Hematopoietic multipotent progenitor cell treated with erythropoietin and hydrocortisone succinate and interleukin-3 and kit ligand, for 15 days (in vitro differentiated cells): ENCODE data around the gene XYLT1.

Experiments
- DNase-seq: peaks from one replicate; pipeline ENCODE4 v3.0.0-alpha.2; 2015; ENCODE audit warnings: low spot score

The XYLT1 gene

GRCh38 chr16:17252701-17253100, 218.1 kb downstream of the XYLT1 start:
- DNase-seq, result no peak

GRCh38 chr16:17252064-17252463, 218.7 kb downstream of the XYLT1 start:
- no peak for DNase-seq

GRCh38 chr16:17251496-17251895, 219.3 kb downstream of the XYLT1 start:
- DNase-seq, result no peak

- no peak for DNase-seq
These were observed 223.6 kb downstream of the XYLT1 start for GRCh38 chr16:17246974-17247732.

GRCh38 chr16:17246268-17246885, 224.4 kb downstream of the XYLT1 start:
- no peak for DNase-seq

GRCh38 chr16:17245776-17246175, 225.0 kb downstream of the XYLT1 start:
- DNase-seq, result no peak

DNA sequence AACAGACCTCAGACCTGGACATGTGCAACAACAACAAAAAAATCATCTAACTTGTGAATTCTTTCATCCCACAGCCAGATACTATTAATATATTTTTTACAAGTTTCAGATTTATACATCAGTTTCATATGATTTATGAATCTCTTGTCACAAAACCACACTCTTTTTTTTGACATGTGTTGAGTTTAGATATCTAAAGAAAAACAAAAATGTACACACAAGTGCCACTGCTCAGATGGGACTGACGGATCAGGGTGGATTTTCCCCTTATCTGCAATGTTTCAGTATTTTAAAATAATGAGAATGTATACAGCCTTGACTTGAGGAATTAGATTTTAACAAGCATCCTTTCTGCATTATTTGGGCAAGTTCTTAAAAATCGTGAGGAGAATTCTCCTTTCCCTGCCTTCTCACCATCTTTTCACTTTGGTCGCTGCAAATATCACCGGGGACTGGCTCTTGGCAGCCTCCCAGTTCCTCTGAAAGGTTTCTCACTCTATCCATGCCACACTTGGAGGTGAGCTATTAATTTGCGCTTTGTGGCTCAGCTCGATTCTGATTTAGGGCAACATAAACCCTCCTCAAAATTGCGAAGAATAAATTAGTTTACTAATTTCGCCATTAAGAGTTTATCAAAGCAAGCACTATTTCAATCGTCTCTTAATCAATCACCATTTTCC, 225.7 kb downstream of the XYLT1 start:
- no peak for DNase-seq

DNA sequence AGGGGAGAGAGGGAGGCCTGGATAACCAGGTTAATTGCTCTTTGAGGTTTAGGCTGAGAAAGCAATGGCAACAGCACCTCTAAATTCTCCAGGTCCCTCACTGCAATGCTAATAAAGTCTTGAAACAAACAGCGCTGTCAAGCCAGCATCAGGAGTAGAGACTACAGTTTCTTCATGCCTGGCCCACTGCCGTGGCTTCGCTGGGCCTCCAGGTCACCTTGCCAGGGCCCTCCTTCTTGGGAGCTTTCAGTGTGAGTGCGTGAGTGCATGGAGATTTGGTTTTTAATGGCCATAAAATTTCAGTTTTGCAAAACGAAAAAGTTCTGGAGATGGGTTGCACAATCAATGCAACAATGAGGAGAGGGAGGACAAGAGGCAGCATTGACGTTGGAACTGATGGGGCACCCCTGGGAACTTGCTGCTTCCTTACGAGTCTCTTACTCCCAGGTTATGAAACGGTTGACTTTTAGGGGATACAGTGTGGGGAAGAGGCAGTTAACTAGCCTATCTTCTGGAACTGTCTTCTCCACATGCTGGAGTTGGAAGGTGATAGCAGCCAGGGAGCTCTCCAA, 229.4 kb downstream of the XYLT1 start:
- no peak for DNase-seq

- DNase-seq, result no peak
These were observed 232.3 kb downstream of the XYLT1 start for GRCh38 chr16:17238285-17239028.

- DNase-seq, result no peak
These were observed 233.3 kb downstream of the XYLT1 start for GRCh38 chr16:17237350-17237944.

- no peak for DNase-seq
These were observed 235.5 kb downstream of the XYLT1 start for GRCh38 chr16:17235147-17235815.

DNA sequence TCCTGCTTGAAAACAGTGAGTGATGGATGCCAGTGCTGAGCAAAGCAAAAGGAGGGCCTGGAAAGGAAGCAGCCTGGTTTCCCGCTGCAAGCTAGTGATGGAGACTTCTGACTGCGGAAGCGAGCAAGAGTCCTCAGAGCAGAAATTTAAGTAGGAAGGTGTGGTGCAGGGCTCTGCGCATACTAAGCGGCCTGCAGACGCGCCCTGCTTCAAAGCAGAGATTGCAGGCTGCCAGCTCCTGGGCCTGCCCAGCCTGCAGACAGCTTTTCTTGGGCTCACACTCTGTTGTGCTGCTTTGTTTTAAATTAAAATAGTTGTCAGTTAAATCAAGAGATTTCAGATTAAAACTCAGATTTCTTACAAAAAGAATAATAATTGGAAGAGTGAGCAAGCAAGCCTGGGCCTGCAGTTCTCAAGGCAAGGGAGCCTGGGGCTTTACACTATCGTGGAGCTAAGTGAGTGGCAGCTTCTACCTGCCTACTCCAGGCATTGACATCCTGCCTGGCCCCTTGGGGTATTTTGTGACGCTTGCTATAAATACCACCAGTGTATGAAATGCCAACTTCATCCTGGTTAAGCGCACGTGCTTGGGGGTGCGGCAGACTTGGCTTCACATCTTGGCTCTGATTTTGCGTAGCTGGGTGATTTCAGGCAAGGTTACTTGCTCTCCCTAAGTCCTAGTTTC, 237.3 kb downstream of the XYLT1 start:
- DNase-seq, result no peak

DNA sequence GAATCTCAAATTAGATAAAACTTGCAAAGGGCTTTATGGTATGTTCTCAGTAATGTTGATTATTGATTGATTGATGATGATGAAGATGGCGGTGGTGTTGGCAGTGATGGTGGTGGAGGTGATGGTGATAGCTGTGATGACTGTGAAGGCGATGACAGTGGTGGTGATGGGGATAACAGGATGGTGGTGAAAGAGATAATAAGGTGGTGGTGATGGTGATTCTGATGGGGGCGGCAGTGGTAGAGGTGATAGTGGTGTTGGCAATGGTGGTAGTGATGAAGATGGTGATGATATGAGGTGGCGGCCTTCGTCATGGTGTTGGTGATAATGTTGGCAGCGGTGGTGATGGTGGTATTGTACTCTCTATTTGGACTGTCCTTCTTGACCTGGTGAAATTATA, 238.3 kb downstream of the XYLT1 start:
- DNase-seq, result no peak

DNA sequence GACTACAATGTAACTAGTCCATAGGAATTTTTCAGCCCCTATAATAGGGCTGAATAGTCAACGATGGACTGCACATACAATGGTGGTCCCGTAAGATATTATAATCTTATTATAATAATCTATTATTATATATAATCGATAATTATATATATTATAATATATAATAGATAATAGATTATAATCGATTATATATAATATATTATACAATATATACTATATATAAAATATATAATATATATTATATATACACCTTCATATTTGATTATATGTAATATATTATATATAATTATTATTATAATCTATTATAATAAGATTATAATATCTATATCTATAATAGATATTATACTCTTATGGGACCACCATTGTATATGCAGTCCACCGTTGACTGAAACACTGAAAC, 238.8 kb downstream of the XYLT1 start:
- DNase-seq, result no peak

- no peak for DNase-seq
These were observed 239.7 kb downstream of the XYLT1 start for GRCh38 chr16:17230932-17231581.

DNA sequence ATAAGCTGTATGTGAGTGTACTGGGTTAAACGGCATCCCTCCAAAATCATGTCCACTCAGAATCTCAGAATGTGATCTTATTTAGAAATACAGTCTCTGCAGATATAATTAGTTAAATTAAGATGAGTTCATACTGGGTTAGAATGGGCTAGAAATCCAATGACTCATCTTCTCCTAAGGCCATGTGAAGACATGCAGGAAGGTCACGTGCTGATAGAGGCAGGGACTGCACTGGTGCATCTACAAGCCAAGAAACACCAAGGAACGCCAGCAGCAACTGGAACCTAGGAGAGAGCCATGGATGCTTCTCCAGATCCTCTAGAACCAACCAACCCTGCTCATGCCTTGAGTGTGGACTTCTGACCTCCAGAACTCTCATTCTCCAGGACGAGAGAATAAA, 241.0 kb downstream of the XYLT1 start:
- no peak for DNase-seq

DNA sequence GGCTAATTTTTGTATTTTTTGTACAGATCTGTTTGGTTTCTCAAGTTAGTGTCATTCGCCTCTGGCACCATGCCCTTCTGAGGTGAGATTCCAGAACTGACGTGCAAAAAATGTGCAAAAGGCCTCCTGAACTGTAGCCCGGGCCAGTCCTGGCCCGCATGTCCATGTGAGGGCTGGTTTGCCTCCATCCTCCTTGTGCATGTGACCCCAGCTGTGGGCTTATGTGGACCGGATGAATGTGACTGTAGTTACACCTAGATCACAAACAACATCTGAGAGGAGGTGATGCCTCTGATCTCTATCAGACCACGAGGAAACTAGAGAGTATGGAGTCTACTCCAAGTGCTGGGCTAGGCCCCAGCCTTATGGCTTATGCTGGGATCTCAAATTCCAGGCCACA, 241.6 kb downstream of the XYLT1 start:
- DNase-seq, result no peak

DNA sequence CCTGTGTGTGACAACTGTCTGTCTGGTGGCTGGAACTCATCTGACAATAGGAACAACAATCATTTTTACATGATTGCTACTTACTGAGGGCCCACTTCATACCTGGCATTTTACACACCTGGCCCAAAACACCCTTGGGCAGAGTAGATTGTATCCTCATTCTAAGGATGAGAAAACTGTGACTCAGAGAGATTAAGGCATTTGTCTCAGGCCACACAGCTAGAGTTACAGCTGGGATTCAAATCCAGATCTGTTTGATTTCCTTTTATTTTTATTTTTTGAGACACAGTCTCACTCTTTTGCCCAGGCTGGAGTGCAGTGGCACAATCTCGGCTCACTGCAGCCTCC, 242.1 kb downstream of the XYLT1 start:
- DNase-seq, result no peak

GRCh38 chr16:17228048-17228707, 242.6 kb downstream of the XYLT1 start:
- no peak for DNase-seq

DNA sequence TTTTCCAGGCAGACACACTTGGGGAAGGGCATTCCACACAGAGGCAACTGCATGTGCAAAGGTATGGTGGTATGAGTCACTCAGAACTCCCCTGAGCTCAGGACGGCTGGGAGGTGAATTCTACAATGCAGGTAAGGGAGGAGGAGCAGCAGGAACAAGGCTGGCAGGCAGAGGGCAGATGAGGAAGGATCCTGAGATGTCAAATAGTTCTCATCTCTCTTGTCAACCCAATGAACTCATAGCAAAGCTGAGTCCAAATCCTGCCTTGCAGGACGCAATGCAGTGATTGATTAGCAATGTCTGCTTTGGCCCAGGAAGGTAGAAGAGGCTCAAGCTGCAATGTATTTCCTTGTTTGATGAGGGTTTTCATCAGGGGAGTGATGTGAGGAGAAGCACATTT, 243.5 kb downstream of the XYLT1 start:
- DNase-seq, result no peak
